H54 (cell line): ENCODE measurements around the gene CD44.

Experiments
- DNase-seq: peaks from one replicate; pipeline ENCODE4 v3.0.0; 2011; ENCODE audit warnings: low spot score, mixed read lengths; ENCODE audit not compliant: insufficient read length
- FAIRE-seq: peaks from 3 replicates; lab custom pipeline; 2011; peaks lifted over from hg19 to GRCh38; lab: Jason Lieb, UNC
- POLR2A ChIP-seq: IDR thresholded peaks from 2 replicates; pipeline ENCODE4 v1.6.1; 2011; ENCODE audit warnings: low read depth, mild to moderate bottlenecking, low read length

CD44 gene

DNA sequence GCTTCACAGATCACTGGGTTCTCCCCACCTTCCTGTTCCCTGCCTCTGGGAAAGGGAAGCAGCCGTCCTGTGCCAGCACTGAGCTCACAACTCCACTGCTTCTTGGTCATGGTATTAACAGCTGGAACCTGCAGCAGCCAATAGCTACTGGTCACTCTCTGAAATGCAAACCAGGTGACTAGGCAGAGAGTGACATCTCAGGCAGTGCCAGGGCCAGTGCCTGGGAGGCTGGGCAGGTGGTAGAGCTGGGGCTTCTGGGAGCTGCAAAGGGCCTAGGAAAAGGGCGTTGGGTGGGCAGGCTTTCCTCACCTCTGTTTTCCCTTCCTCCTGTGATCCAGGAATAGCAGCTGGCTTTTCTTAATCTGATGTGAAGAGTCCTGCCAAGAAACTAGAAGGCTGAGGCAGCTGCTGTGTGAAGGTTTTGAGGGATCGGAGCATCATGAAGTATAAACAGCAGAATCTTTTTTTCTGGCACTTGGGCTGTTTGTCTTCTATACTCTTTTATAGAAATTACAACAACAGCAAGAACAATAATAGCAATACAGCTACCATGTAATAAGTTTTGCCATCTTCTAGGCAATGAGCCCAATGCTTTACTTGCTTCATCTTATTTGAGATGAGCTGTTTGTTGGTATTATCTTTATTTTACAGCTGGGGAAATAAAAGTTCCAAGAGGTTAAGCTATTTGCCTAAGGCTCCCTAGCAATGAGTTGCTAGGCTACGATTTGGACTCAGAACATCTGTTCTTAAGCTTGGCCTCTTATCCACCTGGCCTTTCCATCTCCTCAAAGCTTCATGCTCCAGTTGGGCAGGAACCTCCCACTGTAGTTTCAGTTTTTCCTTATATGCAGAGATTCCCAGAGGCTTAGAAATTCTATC is 22.0 kb upstream of the CD44 start:
- FAIRE-seq (no peak), DNase-seq (no peak)
- TF ChIP-seq POLR2A: no peak

- no peak for TF ChIP-seq POLR2A
- FAIRE-seq: no peak
- DNase-seq: no peak
These were observed 20.1 kb upstream of the CD44 start for GRCh38 chr11:35118906-35119305.

GRCh38 chr11:35121326-35121865 is 17.6 kb upstream of the CD44 start:
- TF ChIP-seq POLR2A: no peak
- DNase-seq (no peak), FAIRE-seq (no peak)

GRCh38 chr11:35122308-35122707 is 16.7 kb upstream of the CD44 start:
- no peak for FAIRE-seq
- no peak for TF ChIP-seq POLR2A
- no peak for DNase-seq

- DNase-seq (no peak), FAIRE-seq (no peak)
- TF ChIP-seq POLR2A: no peak
These were observed 12.7 kb upstream of the CD44 start for GRCh38 chr11:35126000-35126878.

- DNase-seq (no peak), FAIRE-seq (no peak)
- no peak for TF ChIP-seq POLR2A
These were observed 11.9 kb upstream of the CD44 start for GRCh38 chr11:35126879-35127581.

GRCh38 chr11:35127619-35128018 is 11.4 kb upstream of the CD44 start:
- FAIRE-seq (no peak), DNase-seq (no peak)
- TF ChIP-seq POLR2A: no peak

DNA sequence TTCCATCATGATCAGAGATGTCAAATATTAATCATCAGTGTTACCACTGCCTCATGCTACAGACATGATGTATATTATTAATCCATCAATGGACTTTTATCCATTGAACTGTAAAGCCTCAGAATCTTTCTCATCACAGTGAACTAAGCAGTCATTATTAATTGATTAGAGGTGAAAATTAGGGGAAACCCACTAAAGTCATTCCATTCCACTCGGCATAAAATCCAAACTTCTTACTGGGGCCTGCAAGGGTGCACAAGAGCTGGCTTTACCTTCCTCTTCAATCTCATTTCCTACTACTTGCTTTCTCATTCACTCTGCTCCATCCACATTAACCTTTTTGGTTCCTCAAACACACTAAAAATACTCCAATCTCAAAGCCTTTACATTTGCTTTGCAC is 7.9 kb upstream of the CD44 start:
- DNase-seq (no peak), FAIRE-seq (no peak)
- no peak for TF ChIP-seq POLR2A

- no peak for TF ChIP-seq POLR2A
- FAIRE-seq (no peak), DNase-seq (no peak)
These were observed 7.1 kb upstream of the CD44 start for GRCh38 chr11:35131886-35132285.

DNA sequence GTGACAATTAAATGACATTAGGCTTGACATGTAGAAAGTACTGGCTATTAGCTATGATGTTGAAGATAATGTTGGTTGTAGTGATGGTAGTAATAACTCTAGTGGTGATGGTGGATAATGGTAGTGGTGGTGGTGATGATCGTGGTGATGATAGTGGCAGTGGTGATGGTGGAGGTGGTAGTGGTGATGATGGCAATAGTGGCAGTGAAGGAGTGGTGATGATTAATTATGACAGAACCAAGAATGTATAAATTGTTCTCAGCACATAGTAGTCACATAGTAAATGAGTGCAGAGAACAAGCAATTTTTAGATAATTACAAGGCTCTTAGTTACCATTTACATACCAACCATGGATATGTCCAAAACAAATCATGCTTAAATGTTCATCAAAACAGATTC is 5.3 kb upstream of the CD44 start:
- TF ChIP-seq POLR2A: no peak
- no peak for DNase-seq
- FAIRE-seq: no peak

DNA sequence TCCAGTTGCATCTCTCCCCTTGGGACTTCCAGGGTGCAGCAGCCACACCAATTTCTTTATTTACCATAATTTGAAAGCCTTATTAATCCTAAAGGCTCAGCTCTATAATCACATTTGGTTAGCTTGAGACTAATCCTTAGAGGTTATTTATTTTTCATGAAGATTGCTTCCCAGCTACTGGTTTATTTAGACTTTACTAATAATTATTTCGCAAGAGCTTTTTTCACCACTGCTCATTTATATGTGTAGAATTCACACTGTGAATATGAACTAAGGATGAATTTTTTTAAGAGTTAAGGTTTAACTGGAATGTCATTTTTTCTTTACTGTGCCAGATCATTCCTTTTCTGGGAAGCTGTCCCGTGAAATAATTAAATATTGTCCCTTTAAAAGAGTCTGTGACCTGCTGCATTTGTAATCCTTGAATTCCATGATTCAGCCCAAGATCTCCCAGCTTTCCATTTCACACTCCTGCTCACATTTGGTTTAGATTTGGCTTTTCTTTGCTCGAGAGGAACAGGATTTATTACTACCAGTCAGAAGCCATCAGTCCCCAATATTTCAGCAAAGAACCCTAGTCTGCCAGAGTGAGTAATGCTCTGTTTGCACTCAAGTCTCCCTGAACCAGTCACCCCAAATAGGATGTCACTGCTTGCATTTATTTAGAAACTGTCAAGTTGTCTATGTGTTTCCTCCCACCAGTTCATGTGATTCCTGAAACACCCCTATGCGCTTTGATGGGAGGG is 4.4 kb upstream of the CD44 start:
- TF ChIP-seq POLR2A: no peak
- FAIRE-seq (no peak), DNase-seq (no peak)

DNA sequence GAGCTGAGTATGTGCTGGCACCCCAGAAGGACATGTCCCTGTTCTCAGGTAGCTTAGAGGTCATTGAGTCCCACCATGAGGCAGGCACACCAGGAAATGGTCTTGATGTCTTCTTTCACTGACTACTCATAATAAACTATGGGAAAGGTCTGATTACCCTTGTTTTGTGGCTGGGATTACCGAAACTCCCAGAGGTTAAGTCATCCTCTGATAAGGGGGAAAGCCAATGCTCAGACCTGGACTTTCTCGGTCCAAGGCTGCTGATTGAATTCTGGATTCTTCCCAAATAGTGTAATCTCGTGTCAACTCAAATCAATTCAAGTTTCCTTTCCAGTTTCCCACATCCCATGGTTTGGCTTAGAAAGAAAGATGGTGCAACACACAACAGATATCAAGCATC is 3.7 kb upstream of the CD44 start:
- DNase-seq (no peak), FAIRE-seq (no peak)
- no peak for TF ChIP-seq POLR2A

- no peak for DNase-seq
- TF ChIP-seq POLR2A: no peak
- no peak for FAIRE-seq
These were observed 2.7 kb upstream of the CD44 start for GRCh38 chr11:35136311-35136710.
